Esophagus muscularis mucosa (tissue), 4 donors: ENCODE measurements around the gene ABCB1.

ENCODE experiments used
- EP300 ChIP-seq: sonication (generic); formaldehyde crosslinking; IDR thresholded peaks from one replicate; pipeline ENCODE4 v1.6.1; 2017; ENCODE audit warnings: antibody characterized with exemption
- POLR2A ChIP-seq: fragments of 450-650 bp; IDR thresholded peaks from one replicate; pipeline ENCODE4 v1.6.1; 2017; ENCODE audit warnings: antibody characterized with exemption, moderate library complexity, mild to moderate bottlenecking, low read depth
- POLR2AphosphoS5 ChIP-seq, 2 donors: sonication (generic); formaldehyde crosslinking; IDR thresholded peaks; one replicate each; pipeline ENCODE4 v1.6.1; 2017; ENCODE audit warnings: antibody characterized with exemption in 2 of 2
- TF ChIP-seq, protein P1 (sequence below), 3 experiments: fragments of 200-600 bp in 2 of 3; fragments of 450-650 bp in 1 of 3; sonication (generic) in 2 of 3; IDR thresholded peaks; one replicate each; pipeline ENCODE4 v1.5.1; 2017 to 2019; ENCODE audit warnings: antibody characterized with exemption in 3 of 3, mild to moderate bottlenecking in 2 of 3, moderate library complexity in 1 of 3

DNA sequence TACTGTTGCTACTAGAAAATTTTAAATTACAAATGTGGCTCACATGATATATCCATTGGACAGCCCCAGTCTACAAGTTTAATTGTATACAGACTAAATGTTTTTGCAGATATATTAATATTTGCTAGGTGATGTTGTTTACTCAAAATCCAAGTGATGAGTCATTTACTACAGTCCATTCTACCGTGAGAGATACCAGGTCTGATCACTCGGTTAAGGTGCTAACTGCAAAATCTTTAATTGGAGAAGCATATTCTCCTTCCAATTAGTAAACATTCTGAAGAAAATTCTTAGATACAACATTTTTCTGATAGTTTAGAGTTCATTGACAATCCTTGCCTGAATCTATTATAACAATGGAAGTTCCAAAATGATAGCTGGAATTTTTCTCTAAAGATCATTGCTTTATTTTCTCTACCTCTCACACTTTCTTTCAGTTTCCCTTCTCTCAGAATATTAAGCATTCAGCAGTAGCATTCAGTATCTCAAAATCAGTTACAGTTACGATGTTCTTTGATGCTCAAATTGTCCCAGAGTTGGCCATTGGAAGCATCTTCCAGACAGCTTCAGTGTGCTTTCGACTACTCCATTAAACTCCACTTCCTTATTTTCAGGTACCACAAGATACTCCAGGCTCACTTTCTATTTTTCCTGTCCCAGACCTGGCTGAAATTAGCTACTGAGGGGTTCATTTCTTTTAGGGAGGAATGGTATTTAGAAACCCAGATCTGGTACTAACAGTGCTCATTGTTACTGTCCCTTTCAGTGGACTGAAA is 2.3 kb downstream of the ABCB1 start:
- TF ChIP-seq, protein P1, sequence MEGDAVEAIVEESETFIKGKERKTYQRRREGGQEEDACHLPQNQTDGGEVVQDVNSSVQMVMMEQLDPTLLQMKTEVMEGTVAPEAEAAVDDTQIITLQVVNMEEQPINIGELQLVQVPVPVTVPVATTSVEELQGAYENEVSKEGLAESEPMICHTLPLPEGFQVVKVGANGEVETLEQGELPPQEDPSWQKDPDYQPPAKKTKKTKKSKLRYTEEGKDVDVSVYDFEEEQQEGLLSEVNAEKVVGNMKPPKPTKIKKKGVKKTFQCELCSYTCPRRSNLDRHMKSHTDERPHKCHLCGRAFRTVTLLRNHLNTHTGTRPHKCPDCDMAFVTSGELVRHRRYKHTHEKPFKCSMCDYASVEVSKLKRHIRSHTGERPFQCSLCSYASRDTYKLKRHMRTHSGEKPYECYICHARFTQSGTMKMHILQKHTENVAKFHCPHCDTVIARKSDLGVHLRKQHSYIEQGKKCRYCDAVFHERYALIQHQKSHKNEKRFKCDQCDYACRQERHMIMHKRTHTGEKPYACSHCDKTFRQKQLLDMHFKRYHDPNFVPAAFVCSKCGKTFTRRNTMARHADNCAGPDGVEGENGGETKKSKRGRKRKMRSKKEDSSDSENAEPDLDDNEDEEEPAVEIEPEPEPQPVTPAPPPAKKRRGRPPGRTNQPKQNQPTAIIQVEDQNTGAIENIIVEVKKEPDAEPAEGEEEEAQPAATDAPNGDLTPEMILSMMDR (IDR thresholded peaks at IDR 0.05), result no peak
- TF ChIP-seq POLR2A (no peak), POLR2AphosphoS5 (IDR thresholded peaks at IDR 0.05) (no peak), EP300 (no peak)
